ENCODE results near the gene MYO18B. TPM values are rescaled to one million over a fixed set of nuclear protein-coding genes. Genes with fewer than 3 reads are reported as not detected.
"Not testable (repeated sequence)": the region's sequence is repeated elsewhere in the genome, so short reads cannot be mapped to it uniquely, and the experiment has no call there.

Gene MYO18B
- total RNA-seq, 1 donor from 2014 or later = not detected

DNA sequence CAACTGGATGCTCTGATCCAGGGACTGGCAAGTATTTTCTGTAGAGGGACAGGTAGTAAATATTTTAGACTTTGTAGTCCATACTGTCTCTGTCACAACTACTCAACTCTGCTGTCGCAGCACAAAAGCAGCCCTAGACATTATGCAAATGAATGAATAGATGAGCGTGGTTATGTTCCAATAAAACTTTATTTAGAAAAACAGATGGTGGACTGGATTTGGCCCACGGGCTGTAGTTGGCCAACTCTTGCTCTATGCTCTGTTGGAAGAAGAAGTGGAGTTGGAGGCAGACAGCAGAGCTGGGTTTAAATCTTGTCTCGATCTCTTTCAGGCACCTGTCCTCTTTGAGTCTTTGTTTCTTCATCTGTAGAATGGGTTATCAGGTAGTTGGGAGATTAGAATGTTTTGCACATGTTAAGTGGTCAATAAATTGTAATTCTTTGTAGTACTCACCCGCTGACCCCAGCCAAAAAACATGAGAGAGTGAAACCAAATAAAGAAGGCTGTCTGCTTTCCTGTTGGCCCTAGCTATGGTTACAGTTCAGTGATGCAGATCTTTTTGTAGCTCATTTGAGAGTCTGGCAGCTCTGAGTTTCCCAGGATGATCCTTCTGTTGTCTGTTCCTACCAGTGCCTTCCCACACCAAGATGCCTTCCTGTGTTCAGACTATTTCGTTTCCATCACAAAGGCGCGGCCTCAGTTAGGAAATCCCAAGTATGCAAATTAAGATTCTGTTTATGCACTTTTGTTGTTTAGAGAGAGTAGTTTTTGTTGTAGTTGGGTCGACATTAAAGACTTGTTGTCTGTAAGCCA, 229.2 kb downstream of the MYO18B start:
- H3K36me3 ChIP-seq = no peaks in the 10 kb centered on the region
- no peak overlapping the region for H3K4me3 ChIP-seq
- H3K27ac ChIP-seq = no peak overlapping the region
- TF ChIP-seq POLR2AphosphoS5 (IDR thresholded peaks at IDR 0.05; ENCODE audit: insufficient read depth in 1 of 2, low read depth in 1 of 2) = no peak
- TF ChIP-seq POLR2A (IDR thresholded peaks at IDR 0.05) = no peak
- TF ChIP-seq, protein P1, sequence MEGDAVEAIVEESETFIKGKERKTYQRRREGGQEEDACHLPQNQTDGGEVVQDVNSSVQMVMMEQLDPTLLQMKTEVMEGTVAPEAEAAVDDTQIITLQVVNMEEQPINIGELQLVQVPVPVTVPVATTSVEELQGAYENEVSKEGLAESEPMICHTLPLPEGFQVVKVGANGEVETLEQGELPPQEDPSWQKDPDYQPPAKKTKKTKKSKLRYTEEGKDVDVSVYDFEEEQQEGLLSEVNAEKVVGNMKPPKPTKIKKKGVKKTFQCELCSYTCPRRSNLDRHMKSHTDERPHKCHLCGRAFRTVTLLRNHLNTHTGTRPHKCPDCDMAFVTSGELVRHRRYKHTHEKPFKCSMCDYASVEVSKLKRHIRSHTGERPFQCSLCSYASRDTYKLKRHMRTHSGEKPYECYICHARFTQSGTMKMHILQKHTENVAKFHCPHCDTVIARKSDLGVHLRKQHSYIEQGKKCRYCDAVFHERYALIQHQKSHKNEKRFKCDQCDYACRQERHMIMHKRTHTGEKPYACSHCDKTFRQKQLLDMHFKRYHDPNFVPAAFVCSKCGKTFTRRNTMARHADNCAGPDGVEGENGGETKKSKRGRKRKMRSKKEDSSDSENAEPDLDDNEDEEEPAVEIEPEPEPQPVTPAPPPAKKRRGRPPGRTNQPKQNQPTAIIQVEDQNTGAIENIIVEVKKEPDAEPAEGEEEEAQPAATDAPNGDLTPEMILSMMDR (IDR thresholded peaks at IDR 0.05) = no peak
- intact Hi-C loops (cut with DNase I) = no loop called here
- DNase-seq (ENCODE audit: extremely low spot score in 2 of 2) = no peak
- no peaks in the 10 kb centered on the region for H3K9me3 ChIP-seq
- no peaks in the 10 kb centered on the region for H3K27me3 ChIP-seq
- no peaks in the 10 kb centered on the region for H3K4me1 ChIP-seq

DNA sequence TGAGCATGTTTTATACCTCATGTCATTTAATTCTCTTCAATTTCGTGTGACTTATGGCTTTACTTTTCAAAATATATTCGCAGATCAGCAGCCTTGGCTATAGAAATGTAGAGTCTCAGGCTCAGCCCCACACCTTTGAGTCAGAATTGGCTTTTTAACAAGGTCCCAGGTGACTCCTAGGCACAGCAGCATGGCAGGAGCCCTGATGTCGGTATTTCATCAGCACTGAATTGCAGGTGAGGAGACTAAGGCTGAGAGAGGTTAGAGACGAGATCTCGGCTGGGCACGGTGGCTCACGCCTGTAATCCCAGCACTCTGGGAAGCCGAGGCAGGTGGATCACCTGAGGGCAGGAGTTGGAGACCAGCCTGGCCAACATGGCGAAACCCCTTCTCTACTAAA, 230.4 kb downstream of the MYO18B start:
- Histone ChIP-seq H3K27ac (no peak overlapping the region), H3K9me3 (no peaks in the 10 kb centered on the region), H3K36me3 (no peaks in the 10 kb centered on the region), H3K27me3 (no peaks in the 10 kb centered on the region), H3K4me3 (no peak overlapping the region), H3K4me1 (no peaks in the 10 kb centered on the region)
- DNase-seq (ENCODE audit: extremely low spot score in 2 of 2) = no peak
- intact Hi-C loops (cut with DNase I) = no loop called here
- no peak for TF ChIP-seq POLR2A (IDR thresholded peaks at IDR 0.05)
- TF ChIP-seq, protein P1 (IDR thresholded peaks at IDR 0.05) = no peak
- TF ChIP-seq POLR2AphosphoS5 (IDR thresholded peaks at IDR 0.05; ENCODE audit: insufficient read depth in 1 of 2, low read depth in 1 of 2) = no peak

DNA sequence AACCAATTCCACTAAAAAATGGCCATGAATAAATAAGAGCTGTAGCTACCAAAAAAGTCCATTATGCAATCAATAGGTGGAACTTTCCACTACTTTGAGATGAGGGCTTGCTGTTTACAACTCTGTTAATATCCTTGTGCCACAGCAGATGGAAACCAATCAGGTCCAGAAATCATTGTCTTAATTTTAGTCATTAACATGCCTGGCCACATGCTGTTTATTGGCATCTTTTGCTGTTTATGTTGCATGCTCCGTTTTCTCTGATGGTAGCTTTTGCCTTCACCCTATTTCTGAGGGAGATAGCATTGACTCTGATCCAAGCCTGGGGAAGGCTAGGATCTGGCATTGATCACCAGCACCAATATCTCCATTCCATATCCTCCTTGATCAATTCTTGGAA, 234.4 kb downstream of the MYO18B start:
- DNase-seq (ENCODE audit: extremely low spot score in 2 of 2) = no peak
- Histone ChIP-seq H3K36me3 (no peaks in the 10 kb centered on the region), H3K4me1 (no peaks in the 10 kb centered on the region), H3K27ac (no peak overlapping the region), H3K4me3 (no peak overlapping the region), H3K27me3 (no peaks in the 10 kb centered on the region), H3K9me3 (no peaks in the 10 kb centered on the region)
- TF ChIP-seq POLR2AphosphoS5 (IDR thresholded peaks at IDR 0.05; ENCODE audit: insufficient read depth in 1 of 2, low read depth in 1 of 2) (no peak), POLR2A (IDR thresholded peaks at IDR 0.05) (no peak)
- TF ChIP-seq, protein P1 (IDR thresholded peaks at IDR 0.05) = no peak
- intact Hi-C loops (cut with DNase I) = no loop called here

DNA sequence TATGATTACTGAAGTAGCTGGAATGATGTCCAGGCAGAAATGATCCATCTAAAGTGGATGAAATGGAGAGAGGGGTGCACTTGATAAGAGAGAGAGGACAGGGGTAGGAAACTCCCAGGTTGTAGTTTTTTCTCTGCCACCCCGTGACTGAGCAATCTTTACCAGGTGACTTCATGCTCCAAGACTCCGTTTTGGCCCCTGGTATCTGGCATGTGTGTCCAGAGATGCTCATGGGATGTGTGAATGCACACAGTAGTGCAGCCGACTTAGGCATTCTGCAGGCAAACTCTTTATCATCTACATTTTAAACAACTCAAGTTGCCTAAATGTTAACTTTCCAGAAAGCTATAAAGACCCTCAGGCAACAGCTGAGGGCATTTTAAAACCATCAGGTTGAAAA, 238.0 kb downstream of the MYO18B start:
- H3K36me3 ChIP-seq = no peaks in the 10 kb centered on the region
- H3K27me3 ChIP-seq = no peaks in the 10 kb centered on the region
- TF ChIP-seq, protein P1 (IDR thresholded peaks at IDR 0.05) = no peak
- H3K9me3 ChIP-seq = no peaks in the 10 kb centered on the region
- H3K4me3 ChIP-seq = no peak overlapping the region
- intact Hi-C loops (cut with DNase I) = no loop called here
- no peak for DNase-seq (ENCODE audit: extremely low spot score in 2 of 2)
- no peak overlapping the region for H3K27ac ChIP-seq
- no peaks in the 10 kb centered on the region for H3K4me1 ChIP-seq

DNA sequence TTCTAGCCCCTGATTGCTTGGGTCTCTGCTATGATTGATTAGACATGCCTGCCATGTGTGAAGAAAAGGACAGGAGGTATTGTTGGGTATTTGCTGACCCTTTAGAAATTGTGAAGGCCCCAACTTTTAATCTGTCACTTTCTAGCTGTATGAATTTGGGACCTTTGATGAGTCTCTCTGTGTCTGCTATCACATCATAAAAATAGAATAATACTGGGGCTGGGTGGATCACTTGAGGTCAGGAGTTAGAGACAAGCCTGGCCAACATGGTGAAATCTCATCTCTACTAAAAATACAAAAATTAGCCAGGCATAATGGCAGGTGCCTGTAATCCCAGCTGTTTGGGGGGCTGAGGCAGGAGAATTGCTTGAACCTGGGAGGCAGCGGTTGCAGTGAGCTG, 242.9 kb downstream of the MYO18B start:
- H3K27me3 ChIP-seq; H3K9me3 ChIP-seq; H3K4me1 ChIP-seq; DNase-seq (ENCODE audit: extremely low spot score in 2 of 2); H3K36me3 ChIP-seq; intact Hi-C loops (cut with DNase I); H3K27ac ChIP-seq; H3K4me3 ChIP-seq: not testable (repeated sequence)

Data from vagina (tissue), 2 donors.